ENCODE results near the gene TMEM258.

The TMEM258 gene

GRCh38 chr11:61739966-61740365, 52.4 kb downstream of the TMEM258 start:
- DNase-seq (ENCODE audit: low read depth in 2 of 2), result no peak

GRCh38 chr11:61739413-61739812, 53.0 kb downstream of the TMEM258 start:
- DNase-seq (ENCODE audit: low read depth in 2 of 2), result no peak
